K562 (cell line): ENCODE measurements around the gene DRAXIN. TPM values are rescaled to one million over a fixed set of nuclear protein-coding genes. Genes with fewer than 3 reads are reported as not detected.

Experiments
- ATAC-seq: fragments of 200-7000 bp; cut with Tn5 transposase; 3 replicates; pipeline ENCODE4 v1.9.1; 2020; ENCODE audit warnings: moderate library complexity
- BruUV-seq: library from RNA; stranded (reverse); fragments of 400-500 nt; replicated peaks from 2 replicates; lab custom pipeline; 2021; lab: Mats Ljungman, UMichigan
- CTCF ChIA-PET: fragments of 300-600 bp; formaldehyde crosslinking; extraction: SDS; loops from one replicate; lab custom pipeline; 2021; ENCODE audit warnings: low intra/inter-chr PET ratio; lab: Yijun Ruan, JAX
- POLR2A ChIA-PET: fragments of 300-600, 350-650 bp; sonication (Branson Sonifier 250); formaldehyde crosslinking; extraction: SDS; loops from one replicate; lab custom pipeline; 2021; ENCODE audit warnings: antibody characterized with exemption, inconsistent platforms; lab: Yijun Ruan, JAX
- DNase-seq, 4 experiments: peaks; one replicate each; pipeline versions ENCODE4 v3.0.0 to v3.0.0-alpha.2; 2011 to 2018; ENCODE audit warnings: low spot score in 3 of 4, mixed read lengths in 3 of 4; ENCODE audit errors: extremely low read depth in 1 of 4
- FAIRE-seq: peaks from 2 replicates; lab custom pipeline; 2011; peaks lifted over from hg19 to GRCh38; lab: Jason Lieb, UNC
- H2AFZ ChIP-seq: 2 replicates; pipeline ENCODE4 v1.6.0; 2011; ENCODE audit warnings: low read depth, low read length, control low read depth, inconsistent platforms
- H3K27ac ChIP-seq: fragments of 200-600 bp; 3 replicates; pipeline ENCODE4 v1.8.0; 2011; ENCODE audit warnings: low read depth, mild to moderate bottlenecking, control low read depth, inconsistent platforms, low read length, moderate library complexity, mixed read lengths; ENCODE audit errors: extremely low read depth
- H3K27me3 ChIP-seq, 2 experiments: fragments of 300-600 bp in 1 of 2; 2 replicates in 1 of 2; 3 replicates in 1 of 2; pipeline versions ENCODE4 v1.6.0 to v1.8.0; 2011; ENCODE audit warnings: inconsistent platforms in 2 of 2, low read length in 2 of 2, mild to moderate bottlenecking in 1 of 2, mixed read lengths in 1 of 2, moderate library complexity in 1 of 2; ENCODE audit not compliant: control insufficient read depth in 2 of 2, insufficient read depth in 2 of 2
- H3K36me3 ChIP-seq: fragments of 300-600 bp; 3 replicates; pipeline ENCODE4 v1.8.0; 2011; ENCODE audit warnings: mild to moderate bottlenecking, low read length, inconsistent platforms; ENCODE audit not compliant: control insufficient read depth, insufficient read depth
- H3K4me1 ChIP-seq, 2 experiments: fragments of 200-600 bp in 1 of 2; replicated peaks in 1 of 2; 2 replicates in 1 of 2; 3 replicates in 1 of 2; pipeline versions ENCODE4 v1.5.1 to v1.8.0; 2011; ENCODE audit warnings: inconsistent platforms in 2 of 2, low read length in 2 of 2, mild to moderate bottlenecking in 1 of 2, mixed read lengths in 1 of 2, moderate library complexity in 1 of 2; ENCODE audit not compliant: control insufficient read depth in 2 of 2, insufficient read depth in 2 of 2
- H3K4me2 ChIP-seq: 2 replicates; pipeline ENCODE4 v1.6.1; 2011; ENCODE audit warnings: low read length, control low read depth, inconsistent platforms, mixed read lengths; ENCODE audit not compliant: insufficient read depth
- H3K4me3 ChIP-seq: fragments of 200-600 bp; sonication (generic), shearing (Covaris generic); 2 replicates; pipeline ENCODE4 v1.5.1; 2016; ENCODE audit warnings: control low read depth, inconsistent platforms
- H3K79me2 ChIP-seq: fragments of 200-600 bp; 3 replicates; pipeline ENCODE4 v1.8.0; 2011; ENCODE audit warnings: low read length, inconsistent platforms; ENCODE audit not compliant: control insufficient read depth, insufficient read depth
- H3K9ac ChIP-seq, 2 experiments: 2 replicates each; pipeline versions ENCODE4 v1.6.0 to v1.6.1; 2011; ENCODE audit warnings: low read depth in 2 of 2, low read length in 2 of 2, control low read depth in 1 of 2, inconsistent platforms in 1 of 2, mild to moderate bottlenecking in 1 of 2, mixed read lengths in 1 of 2; ENCODE audit not compliant: insufficient read depth in 1 of 2
- H3K9me1 ChIP-seq: one replicate; pipeline ENCODE4 v1.6.0; 2011; ENCODE audit warnings: inconsistent platforms, mild to moderate bottlenecking, low read length, moderate library complexity; ENCODE audit not compliant: control insufficient read depth, insufficient read depth
- H3K9me3 ChIP-seq: replicated peaks from 2 replicates; pipeline ENCODE4 v1.5.1; 2011; ENCODE audit warnings: low read depth, low read length, inconsistent platforms; ENCODE audit not compliant: control insufficient read depth, insufficient read depth
- H4K20me1 ChIP-seq: replicated peaks from 2 replicates; pipeline ENCODE4 v1.6.1; 2011; ENCODE audit warnings: low read length, inconsistent platforms, mixed read lengths; ENCODE audit not compliant: control insufficient read depth, insufficient read depth
- BCOR ChIP-seq: fragments of 450-650 bp; IDR thresholded peaks from 2 replicates; pipeline ENCODE4 v1.6.1; 2016
- CAMTA2 ChIP-seq: fragments of 250-450 bp; sonication (Bioruptor Pico); conservative IDR thresholded peaks from 2 replicates; pipeline ENCODE4 v1.5.1; 2022
- GABPB2 ChIP-seq: fragments of 250-450 bp; sonication (Bioruptor Pico); conservative IDR thresholded peaks from 2 replicates; pipeline ENCODE4 v1.5.1; 2021; ENCODE audit warnings: mild to moderate bottlenecking
- KDM1A ChIP-seq, 2 experiments: fragments of 450-650 bp; IDR thresholded peaks; 2 replicates each; pipeline ENCODE4 v1.6.1; 2016; ENCODE audit warnings: mild to moderate bottlenecking in 2 of 2
- RBM25 ChIP-seq: fragments of 200-400 bp; formaldehyde crosslinking; IDR thresholded peaks from 2 replicates; pipeline ENCODE4 v1.6.1; 2018; ENCODE audit warnings: low read length, low read depth, moderate library complexity; ENCODE audit not compliant: severe bottlenecking
- ZFP36 ChIP-seq: fragments of 150-350 bp; IDR thresholded peaks from 2 replicates; pipeline ENCODE4 v1.6.1; 2018; ENCODE audit warnings: low read length, low read depth; ENCODE audit not compliant: partially characterized antibody
- WGBS: fragments of 100-300 bp; shearing (Covaris generic); methylation state at CpG from one replicate; pipeline ENCODE4 v1.1.6; 2016; ENCODE audit warnings: low coverage, mixed read lengths; ENCODE audit not compliant: insufficient coverage; ENCODE audit errors: missing lambda C conversion rate; 5-methylcytosine and 5-hydroxymethylcytosine counted together
- in situ Hi-C: fragments of 300-500 bp; cut with MboI; formaldehyde crosslinking; loops from 4 replicates; pipeline ENCODE4 v1.15.0; 2018; ENCODE audit warnings: inconsistent platforms, mixed read lengths
- intact Hi-C: fragments of 100-400 bp; cut with micrococcal nuclease; formaldehyde crosslinking; loops from 2 replicates; pipeline ENCODE4 v1.14.2; 2022
- polyA plus RNA-seq, 8 experiments: library from polyadenylated mRNA; depleted of rRNA in 4 of 8; stranded (reverse) in 5 of 8; unstranded in 3 of 8; fragments of >200 nt; fragmentation: Nextera tagmentation in 2 of 8; fragmentation: Illumina TruSeq in 1 of 8; extraction: Ambion mirVana in 2 of 8; extraction: Trizol in 1 of 8; gene quantifications; 2 replicates each; pipeline versions ENCODE4 v1.2.1 to v1.2.3, GENCODE V29; 2011 to 2014; ENCODE audit warnings: inconsistent platforms in 1 of 8, missing spikeins in 1 of 8
- total RNA-seq, 7 experiments: library from RNA; depleted of rRNA in 6 of 7; stranded (reverse); fragments of >200 nt in 6 of 7; fragmentation: Illumina TruSeq in 2 of 7; extraction: Trizol in 2 of 7; gene quantifications; 2 replicates each; pipeline versions ENCODE4 v1.2.1 to v1.2.3, GENCODE V29; 2011 to 2021; ENCODE audit warnings: low replicate concordance in 1 of 7
- TF ChIP-seq, protein P1 (sequence below), 2 experiments: fragments of 450-650 bp; formaldehyde crosslinking in 1 of 2; IDR thresholded peaks; 2 replicates each; pipeline versions ENCODE4 v1.4.0 to v1.6.1; 2014 to 2020; ENCODE audit warnings: mild to moderate bottlenecking in 2 of 2, borderline replicate concordance in 1 of 2, low read depth in 1 of 2
- TF ChIP-seq, protein P2 (sequence below): sonication (generic); formaldehyde crosslinking; IDR thresholded peaks from 2 replicates; pipeline ENCODE4 v1.8.0; 2023; ENCODE audit warnings: missing genetic modification reagents, mild to moderate bottlenecking, borderline replicate concordance

Gene DRAXIN
- total and polyA plus RNA-seq, 9 of the 15 experiments (the other 6 are each of a cell fraction or from before 2014, with no cell fraction given) = 0.01 to 0.04 (median 0.01) TPM; not detected in 6

DNA sequence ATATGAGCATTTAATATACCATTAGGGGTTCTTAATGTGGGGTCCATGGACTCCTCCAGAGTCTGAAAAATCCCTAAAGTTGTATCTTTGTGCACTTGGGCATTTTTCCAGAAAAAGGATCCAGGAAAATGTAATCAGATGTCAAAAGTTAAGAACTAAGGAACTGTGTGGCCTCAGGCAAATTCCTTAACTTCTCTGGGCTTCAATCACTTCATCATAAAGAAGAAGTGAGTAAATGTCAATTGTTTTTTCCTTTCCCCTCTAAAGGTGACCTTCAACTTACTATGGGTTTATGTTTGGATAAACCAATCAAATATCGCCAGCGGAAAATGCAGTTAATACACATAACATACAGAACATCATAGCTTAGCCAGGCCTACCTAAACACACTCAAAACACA lies 13.1 kb upstream of the DRAXIN start:
- H3K9me1 ChIP-seq = peaks cover 4% of the 10 kb centered on the region
- DNase-seq (no peak), FAIRE-seq (no peak)
- ChIA-PET POLR2A (interaction anchor here (0.9 to 3.7 kb wide), 3 partner anchors 12 to 31 kb away, joined by 3 to 17 read pairs (median 4); partner anchors contain the start of gene FBXO6), CTCF (no interaction called here)
- H3K27me3 ChIP-seq = no peaks in the 10 kb centered on the region
- no peak overlapping the region for H3K4me3 ChIP-seq
- H4K20me1 ChIP-seq = no peaks in the 10 kb centered on the region; the same call in none of the 2 replicates
- H3K4me2 ChIP-seq = no peak overlapping the region
- H3K4me1 ChIP-seq = peaks cover 11 to 47% of the 10 kb centered on the region in 2 experiments
- H3K36me3 ChIP-seq = peaks cover 58% of the 10 kb centered on the region
- H3K79me2 ChIP-seq = peaks cover 22% of the 10 kb centered on the region
- TF ChIP-seq BCOR = peak; percentile 50
- TF ChIP-seq, protein P1, sequence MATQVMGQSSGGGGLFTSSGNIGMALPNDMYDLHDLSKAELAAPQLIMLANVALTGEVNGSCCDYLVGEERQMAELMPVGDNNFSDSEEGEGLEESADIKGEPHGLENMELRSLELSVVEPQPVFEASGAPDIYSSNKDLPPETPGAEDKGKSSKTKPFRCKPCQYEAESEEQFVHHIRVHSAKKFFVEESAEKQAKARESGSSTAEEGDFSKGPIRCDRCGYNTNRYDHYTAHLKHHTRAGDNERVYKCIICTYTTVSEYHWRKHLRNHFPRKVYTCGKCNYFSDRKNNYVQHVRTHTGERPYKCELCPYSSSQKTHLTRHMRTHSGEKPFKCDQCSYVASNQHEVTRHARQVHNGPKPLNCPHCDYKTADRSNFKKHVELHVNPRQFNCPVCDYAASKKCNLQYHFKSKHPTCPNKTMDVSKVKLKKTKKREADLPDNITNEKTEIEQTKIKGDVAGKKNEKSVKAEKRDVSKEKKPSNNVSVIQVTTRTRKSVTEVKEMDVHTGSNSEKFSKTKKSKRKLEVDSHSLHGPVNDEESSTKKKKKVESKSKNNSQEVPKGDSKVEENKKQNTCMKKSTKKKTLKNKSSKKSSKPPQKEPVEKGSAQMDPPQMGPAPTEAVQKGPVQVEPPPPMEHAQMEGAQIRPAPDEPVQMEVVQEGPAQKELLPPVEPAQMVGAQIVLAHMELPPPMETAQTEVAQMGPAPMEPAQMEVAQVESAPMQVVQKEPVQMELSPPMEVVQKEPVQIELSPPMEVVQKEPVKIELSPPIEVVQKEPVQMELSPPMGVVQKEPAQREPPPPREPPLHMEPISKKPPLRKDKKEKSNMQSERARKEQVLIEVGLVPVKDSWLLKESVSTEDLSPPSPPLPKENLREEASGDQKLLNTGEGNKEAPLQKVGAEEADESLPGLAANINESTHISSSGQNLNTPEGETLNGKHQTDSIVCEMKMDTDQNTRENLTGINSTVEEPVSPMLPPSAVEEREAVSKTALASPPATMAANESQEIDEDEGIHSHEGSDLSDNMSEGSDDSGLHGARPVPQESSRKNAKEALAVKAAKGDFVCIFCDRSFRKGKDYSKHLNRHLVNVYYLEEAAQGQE (IDR thresholded peaks at IDR 0.05; ENCODE audit: borderline replicate concordance) = no peak
- TF ChIP-seq, protein P1 (CRISPR knock-in tag; IDR thresholded peaks at IDR 0.05; ENCODE audit: low read depth) = no peak
- TF ChIP-seq CAMTA2 (CRISPR knock-in tag) = no peak
- TF ChIP-seq, protein P2, sequence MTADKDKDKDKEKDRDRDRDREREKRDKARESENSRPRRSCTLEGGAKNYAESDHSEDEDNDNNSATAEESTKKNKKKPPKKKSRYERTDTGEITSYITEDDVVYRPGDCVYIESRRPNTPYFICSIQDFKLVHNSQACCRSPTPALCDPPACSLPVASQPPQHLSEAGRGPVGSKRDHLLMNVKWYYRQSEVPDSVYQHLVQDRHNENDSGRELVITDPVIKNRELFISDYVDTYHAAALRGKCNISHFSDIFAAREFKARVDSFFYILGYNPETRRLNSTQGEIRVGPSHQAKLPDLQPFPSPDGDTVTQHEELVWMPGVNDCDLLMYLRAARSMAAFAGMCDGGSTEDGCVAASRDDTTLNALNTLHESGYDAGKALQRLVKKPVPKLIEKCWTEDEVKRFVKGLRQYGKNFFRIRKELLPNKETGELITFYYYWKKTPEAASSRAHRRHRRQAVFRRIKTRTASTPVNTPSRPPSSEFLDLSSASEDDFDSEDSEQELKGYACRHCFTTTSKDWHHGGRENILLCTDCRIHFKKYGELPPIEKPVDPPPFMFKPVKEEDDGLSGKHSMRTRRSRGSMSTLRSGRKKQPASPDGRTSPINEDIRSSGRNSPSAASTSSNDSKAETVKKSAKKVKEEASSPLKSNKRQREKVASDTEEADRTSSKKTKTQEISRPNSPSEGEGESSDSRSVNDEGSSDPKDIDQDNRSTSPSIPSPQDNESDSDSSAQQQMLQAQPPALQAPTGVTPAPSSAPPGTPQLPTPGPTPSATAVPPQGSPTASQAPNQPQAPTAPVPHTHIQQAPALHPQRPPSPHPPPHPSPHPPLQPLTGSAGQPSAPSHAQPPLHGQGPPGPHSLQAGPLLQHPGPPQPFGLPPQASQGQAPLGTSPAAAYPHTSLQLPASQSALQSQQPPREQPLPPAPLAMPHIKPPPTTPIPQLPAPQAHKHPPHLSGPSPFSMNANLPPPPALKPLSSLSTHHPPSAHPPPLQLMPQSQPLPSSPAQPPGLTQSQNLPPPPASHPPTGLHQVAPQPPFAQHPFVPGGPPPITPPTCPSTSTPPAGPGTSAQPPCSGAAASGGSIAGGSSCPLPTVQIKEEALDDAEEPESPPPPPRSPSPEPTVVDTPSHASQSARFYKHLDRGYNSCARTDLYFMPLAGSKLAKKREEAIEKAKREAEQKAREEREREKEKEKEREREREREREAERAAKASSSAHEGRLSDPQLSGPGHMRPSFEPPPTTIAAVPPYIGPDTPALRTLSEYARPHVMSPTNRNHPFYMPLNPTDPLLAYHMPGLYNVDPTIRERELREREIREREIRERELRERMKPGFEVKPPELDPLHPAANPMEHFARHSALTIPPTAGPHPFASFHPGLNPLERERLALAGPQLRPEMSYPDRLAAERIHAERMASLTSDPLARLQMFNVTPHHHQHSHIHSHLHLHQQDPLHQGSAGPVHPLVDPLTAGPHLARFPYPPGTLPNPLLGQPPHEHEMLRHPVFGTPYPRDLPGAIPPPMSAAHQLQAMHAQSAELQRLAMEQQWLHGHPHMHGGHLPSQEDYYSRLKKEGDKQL (CRISPR knock-in tag) = no peak
- no peak for TF ChIP-seq GABPB2 (CRISPR knock-in tag)
- peak in 1 of 2 experiments; percentile 52; a peak in 2 of 4 replicates for TF ChIP-seq KDM1A (IDR thresholded peaks at IDR 0.05)
- peak; percentile 77 for TF ChIP-seq ZFP36
- TF ChIP-seq RBM25 = peak; percentile 72
- TF ChIP-seq, all 486 proteins: peak for 4
- Histone ChIP-seq H3K27ac (no peak overlapping the region), H3K9me3 (no peaks in the 10 kb centered on the region), H3K9ac (no peak overlapping the region), H2AFZ (no peak overlapping the region)
- ATAC-seq = no peak
- in situ Hi-C loops = no loop called here
- intact Hi-C loops = no loop called here
- 100% methylated on average over 2 of the region's 2 CpGs for WGBS
- no TSS peak for BruUV-seq
